K562 (cell line): ENCODE measurements around the gene STING1. TPM values are rescaled to one million over a fixed set of nuclear protein-coding genes. Genes with fewer than 3 reads are reported as not detected.

Experiments
- ATF1 ChIP-seq, 2 experiments: fragments of 450-650 bp in 1 of 2; IDR thresholded peaks; 2 replicates each; pipeline ENCODE4 v1.6.1; 2016; ENCODE audit warnings: missing compliant biosample characterization in 1 of 2, missing genetic modification characterization in 1 of 2
- BRD4 ChIP-seq: fragments of 200-600 bp; sonication (generic); IDR thresholded peaks from 2 replicates; pipeline ENCODE4 v1.6.1; 2017; ENCODE audit warnings: inconsistent platforms
- C11orf30 ChIP-seq: fragments of 450-650 bp; IDR thresholded peaks from 2 replicates; pipeline ENCODE4 v1.6.1; 2016; ENCODE audit warnings: low read depth, mild to moderate bottlenecking
- CBFB ChIP-seq: sonication (generic); formaldehyde crosslinking; IDR thresholded peaks from 2 replicates; pipeline ENCODE4 v1.4.0; 2020; ENCODE audit warnings: mild to moderate bottlenecking, missing genetic modification reagents
- ELF2 ChIP-seq: fragments of 250-450 bp; sonication (Bioruptor Pico); IDR thresholded peaks from 2 replicates; pipeline ENCODE4 v1.5.0; 2021; ENCODE audit warnings: mild to moderate bottlenecking
- EP300 ChIP-seq: IDR thresholded peaks from 2 replicates; pipeline ENCODE4 v1.6.1; 2012; ENCODE audit warnings: low read length, improper control_type of control experiment
- EZH2 ChIP-seq: IDR thresholded peaks from 2 replicates; pipeline ENCODE4 v1.6.1; 2012; ENCODE audit warnings: low read depth, mild to moderate bottlenecking, inconsistent platforms, low read length, borderline replicate concordance
- HMG20A ChIP-seq: fragments of 450-650 bp; formaldehyde crosslinking; conservative IDR thresholded peaks from 2 replicates; pipeline ENCODE4 v1.4.0; 2020; ENCODE audit warnings: mild to moderate bottlenecking, mixed read lengths
- LARP7 ChIP-seq: fragments of 450-650 bp; IDR thresholded peaks from 2 replicates; pipeline ENCODE4 v1.6.1; 2016
- MAFG ChIP-seq: fragments of 450-650 bp; conservative IDR thresholded peaks from 2 replicates; pipeline ENCODE4 v1.6.1; 2016; ENCODE audit warnings: missing genetic modification characterization, missing compliant biosample characterization
- MCM5 ChIP-seq: fragments of 450-650 bp; IDR thresholded peaks from 2 replicates; pipeline ENCODE4 v1.6.1; 2016; ENCODE audit warnings: low read depth
- MLLT1 ChIP-seq, 2 experiments: fragments of 450-650 bp; IDR thresholded peaks; 2 replicates each; pipeline ENCODE4 v1.6.1; 2016
- POLR2G ChIP-seq: fragments of 200-400 bp; formaldehyde crosslinking; IDR thresholded peaks from 2 replicates; pipeline ENCODE4 v1.6.1; 2017; ENCODE audit warnings: low read depth, mild to moderate bottlenecking, antibody characterized with exemption, low read length, moderate library complexity
- RHOXF2B ChIP-seq: fragments of 250-450 bp; sonication (Bioruptor Pico); conservative IDR thresholded peaks from 2 replicates; pipeline ENCODE4 v1.5.1; 2021
- SMAD3 ChIP-seq: fragments of 450-650 bp; formaldehyde crosslinking; conservative IDR thresholded peaks from 2 replicates; pipeline ENCODE4 v1.4.0; 2020; ENCODE audit warnings: mild to moderate bottlenecking
- TAF15 ChIP-seq: fragments of 200-400 bp; formaldehyde crosslinking; IDR thresholded peaks from 2 replicates; pipeline ENCODE4 v1.6.1; 2017; ENCODE audit warnings: mild to moderate bottlenecking, low read depth, low read length, moderate library complexity
- TRIM24 ChIP-seq, 2 experiments: fragments of 450-650 bp; IDR thresholded peaks; 2 replicates each; pipeline ENCODE4 v1.6.1; 2016
- TSC22D4 ChIP-seq: fragments of 450-650 bp; IDR thresholded peaks from 2 replicates; pipeline ENCODE4 v1.6.1; 2016; ENCODE audit warnings: missing genetic modification characterization, missing biosample characterization, control low read depth
- UBTF ChIP-seq, 2 experiments: IDR thresholded peaks; 2 replicates each; pipeline ENCODE4 v1.6.1; 2012; ENCODE audit warnings: improper control_type of control experiment in 2 of 2, low read depth in 2 of 2, low read length in 2 of 2, borderline replicate concordance in 1 of 2
- ZFPM2 ChIP-seq: fragments of 250-450 bp; sonication (Bioruptor Pico); IDR thresholded peaks from 2 replicates; pipeline ENCODE4 v1.5.1; 2022; ENCODE audit warnings: mild to moderate bottlenecking
- ZNF384 ChIP-seq: IDR thresholded peaks from 2 replicates; pipeline ENCODE4 v1.6.1; 2012; ENCODE audit warnings: low read depth, low read length, improper control_type of control experiment
- ZNF785 ChIP-seq: fragments of 250-450 bp; sonication (Bioruptor Pico); IDR thresholded peaks from 2 replicates; pipeline ENCODE4 v1.4.0; 2020; ENCODE audit warnings: mild to moderate bottlenecking
- polyA plus RNA-seq, 8 experiments: library from polyadenylated mRNA; depleted of rRNA in 4 of 8; stranded (reverse) in 5 of 8; unstranded in 3 of 8; fragments of >200 nt; fragmentation: Nextera tagmentation in 2 of 8; fragmentation: Illumina TruSeq in 1 of 8; extraction: Ambion mirVana in 2 of 8; extraction: Trizol in 1 of 8; gene quantifications; 2 replicates each; pipeline versions ENCODE4 v1.2.1 to v1.2.3, GENCODE V29; 2011 to 2014; ENCODE audit warnings: inconsistent platforms in 1 of 8, missing spikeins in 1 of 8
- total RNA-seq, 7 experiments: library from RNA; depleted of rRNA in 6 of 7; stranded (reverse); fragments of >200 nt in 6 of 7; fragmentation: Illumina TruSeq in 2 of 7; extraction: Trizol in 2 of 7; gene quantifications; 2 replicates each; pipeline versions ENCODE4 v1.2.1 to v1.2.3, GENCODE V29; 2011 to 2021; ENCODE audit warnings: low replicate concordance in 1 of 7
- TF ChIP-seq, protein P1 (sequence below): fragments of 450-650 bp; conservative IDR thresholded peaks from 2 replicates; pipeline ENCODE4 v1.6.1; 2016; ENCODE audit warnings: missing genetic modification characterization, low read depth, mild to moderate bottlenecking, missing compliant biosample characterization, moderate library complexity
- TF ChIP-seq, protein P2 (sequence below): sonication (generic); formaldehyde crosslinking; IDR thresholded peaks from 2 replicates; pipeline ENCODE4 v1.8.0; 2023; ENCODE audit warnings: mild to moderate bottlenecking, missing genetic modification reagents

The STING1 gene
- total and polyA plus RNA-seq, 9 of the 15 experiments (the other 6 are each of a cell fraction or from before 2014, with no cell fraction given) = 20.8 to 69.1 (median 44.7) TPM

- TF ChIP-seq UBTF (IDR thresholded peaks at IDR 0.05; ENCODE audit: borderline replicate concordance in 1 of 2, low read depth in 2 of 2, low read length in 2 of 2) = 0 out of 4 replicates have a peak, but pooled peaks of 1 of the 2 experiments have one; percentile 15
- no peak for TF ChIP-seq C11orf30
- TF ChIP-seq ZNF785 (CRISPR knock-in tag) = no peak
- TF ChIP-seq ZNF384 = no peak
- no peak for TF ChIP-seq ATF1 (CRISPR knock-in tag; IDR thresholded peaks at IDR 0.05)
- TF ChIP-seq ATF1 (tag; IDR thresholded peaks at IDR 0.05) = peak; percentile 81
- TF ChIP-seq, protein P1, sequence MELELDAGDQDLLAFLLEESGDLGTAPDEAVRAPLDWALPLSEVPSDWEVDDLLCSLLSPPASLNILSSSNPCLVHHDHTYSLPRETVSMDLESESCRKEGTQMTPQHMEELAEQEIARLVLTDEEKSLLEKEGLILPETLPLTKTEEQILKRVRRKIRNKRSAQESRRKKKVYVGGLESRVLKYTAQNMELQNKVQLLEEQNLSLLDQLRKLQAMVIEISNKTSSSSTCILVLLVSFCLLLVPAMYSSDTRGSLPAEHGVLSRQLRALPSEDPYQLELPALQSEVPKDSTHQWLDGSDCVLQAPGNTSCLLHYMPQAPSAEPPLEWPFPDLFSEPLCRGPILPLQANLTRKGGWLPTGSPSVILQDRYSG (tag) = no peak
- no peak for TF ChIP-seq EP300
- TF ChIP-seq ZFPM2 (CRISPR knock-in tag) = no peak
- TF ChIP-seq, protein P2, sequence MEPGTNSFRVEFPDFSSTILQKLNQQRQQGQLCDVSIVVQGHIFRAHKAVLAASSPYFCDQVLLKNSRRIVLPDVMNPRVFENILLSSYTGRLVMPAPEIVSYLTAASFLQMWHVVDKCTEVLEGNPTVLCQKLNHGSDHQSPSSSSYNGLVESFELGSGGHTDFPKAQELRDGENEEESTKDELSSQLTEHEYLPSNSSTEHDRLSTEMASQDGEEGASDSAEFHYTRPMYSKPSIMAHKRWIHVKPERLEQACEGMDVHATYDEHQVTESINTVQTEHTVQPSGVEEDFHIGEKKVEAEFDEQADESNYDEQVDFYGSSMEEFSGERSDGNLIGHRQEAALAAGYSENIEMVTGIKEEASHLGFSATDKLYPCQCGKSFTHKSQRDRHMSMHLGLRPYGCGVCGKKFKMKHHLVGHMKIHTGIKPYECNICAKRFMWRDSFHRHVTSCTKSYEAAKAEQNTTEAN = no peak
- TF ChIP-seq TSC22D4 (tag) = no peak
- TF ChIP-seq ELF2 (CRISPR knock-in tag) = no peak
- TF ChIP-seq SMAD3 (CRISPR knock-in tag) = no peak
- TF ChIP-seq CBFB (CRISPR knock-in tag) = no peak
- TF ChIP-seq TAF15 = no peak
- no peak for TF ChIP-seq RHOXF2B (CRISPR knock-in tag)
- 0 out of 2 replicates have a peak, but pooled peaks have one; percentile 21 for TF ChIP-seq LARP7
- TF ChIP-seq MAFG = no peak
- no peak for TF ChIP-seq HMG20A
- peak; percentile 78 for TF ChIP-seq POLR2G
- TF ChIP-seq BRD4 = no peak
- TF ChIP-seq EZH2 = no peak
- no peak for TF ChIP-seq TRIM24 (IDR thresholded peaks at IDR 0.05)
- no peak for TF ChIP-seq MLLT1 (IDR thresholded peaks at IDR 0.05)
- no peak for TF ChIP-seq MCM5
Observed at GRCh38 chr5:139439013-139439903, 43.3 kb downstream of the STING1 start, which contains the start of gene DNAJC18 (continued).
